ENCODE results near the gene MYO7B. TPM values are rescaled to one million over a fixed set of nuclear protein-coding genes. Genes with fewer than 3 reads are reported as not detected.

Gene MYO7B
- total RNA-seq, 1 experiment from 2014 or later = 28.0 TPM

DNA sequence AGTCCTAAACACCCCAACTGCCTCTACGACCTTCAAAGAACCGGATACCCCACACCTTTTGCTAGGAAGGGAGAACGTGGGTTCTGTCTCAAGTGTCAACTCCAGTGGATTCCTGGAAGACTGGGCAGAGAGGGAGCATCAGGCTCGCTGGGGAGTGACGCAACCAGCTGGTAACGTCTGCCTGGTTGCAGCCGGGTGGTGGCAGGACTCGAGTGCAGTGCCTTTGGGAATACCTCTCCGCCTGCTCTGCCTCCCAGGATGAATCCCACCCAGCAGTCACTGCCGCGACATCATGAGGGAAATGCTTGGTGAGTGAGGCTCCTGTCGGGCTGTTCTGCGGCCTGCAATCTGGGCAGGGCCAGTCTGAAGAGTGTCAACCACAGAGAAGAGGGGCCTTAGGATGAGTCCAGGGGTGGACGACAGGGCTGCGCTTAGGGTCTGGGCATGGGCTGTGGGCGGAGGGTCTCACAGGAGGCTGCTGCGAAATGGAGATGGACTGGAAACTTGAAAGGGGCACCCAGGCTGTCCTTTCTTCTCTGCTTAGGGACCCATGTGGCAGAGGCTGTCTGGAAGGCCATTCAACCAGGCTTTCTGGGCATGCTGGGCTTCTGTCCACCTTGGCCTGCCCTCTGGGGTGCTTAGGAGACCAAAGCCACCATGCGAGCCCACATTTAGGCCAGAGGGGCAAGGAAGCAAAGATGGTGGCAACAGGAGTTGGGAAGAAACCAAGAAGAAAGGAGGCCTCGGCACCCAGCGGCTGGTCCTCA, 123.3 kb downstream of the MYO7B start:
- H3K79me2 ChIP-seq (ENCODE audit: low read length) = no peaks in the 10 kb centered on the region
- no TSS peak for BruUV-seq (replicated peaks)

GRCh38 chr2:127659408-127660290, 124.2 kb downstream of the MYO7B start:
- no peaks in the 10 kb centered on the region for H4K20me1 ChIP-seq (ENCODE audit: low read length)
- H3F3A ChIP-seq (ENCODE audit: low read length, unreplicated experiment) = no peaks in the 10 kb centered on the region
- no peak for DNase-seq
- no peak overlapping the region for H3K9ac ChIP-seq (ENCODE audit: low read length)
- H3K79me2 ChIP-seq (ENCODE audit: low read length) = no peaks in the 10 kb centered on the region
- H3K4me1 ChIP-seq (ENCODE audit: insufficient read depth, low read length) = no peaks in the 10 kb centered on the region
- H3K9me3 ChIP-seq (ENCODE audit: low read length) = no peaks in the 10 kb centered on the region
- ChIA-PET POLR2A (ENCODE audit: unreplicated experiment) (interaction anchor here (0.6 kb wide), 1 partner anchor 62 kb away, joined by 4 read pairs; no protein-coding TSS in a partner anchor), CTCF (no interaction called here)
- no peak for ATAC-seq
- H2AFZ ChIP-seq (ENCODE audit: low read length) = no peak overlapping the region
- TF ChIP-seq, protein P1, sequence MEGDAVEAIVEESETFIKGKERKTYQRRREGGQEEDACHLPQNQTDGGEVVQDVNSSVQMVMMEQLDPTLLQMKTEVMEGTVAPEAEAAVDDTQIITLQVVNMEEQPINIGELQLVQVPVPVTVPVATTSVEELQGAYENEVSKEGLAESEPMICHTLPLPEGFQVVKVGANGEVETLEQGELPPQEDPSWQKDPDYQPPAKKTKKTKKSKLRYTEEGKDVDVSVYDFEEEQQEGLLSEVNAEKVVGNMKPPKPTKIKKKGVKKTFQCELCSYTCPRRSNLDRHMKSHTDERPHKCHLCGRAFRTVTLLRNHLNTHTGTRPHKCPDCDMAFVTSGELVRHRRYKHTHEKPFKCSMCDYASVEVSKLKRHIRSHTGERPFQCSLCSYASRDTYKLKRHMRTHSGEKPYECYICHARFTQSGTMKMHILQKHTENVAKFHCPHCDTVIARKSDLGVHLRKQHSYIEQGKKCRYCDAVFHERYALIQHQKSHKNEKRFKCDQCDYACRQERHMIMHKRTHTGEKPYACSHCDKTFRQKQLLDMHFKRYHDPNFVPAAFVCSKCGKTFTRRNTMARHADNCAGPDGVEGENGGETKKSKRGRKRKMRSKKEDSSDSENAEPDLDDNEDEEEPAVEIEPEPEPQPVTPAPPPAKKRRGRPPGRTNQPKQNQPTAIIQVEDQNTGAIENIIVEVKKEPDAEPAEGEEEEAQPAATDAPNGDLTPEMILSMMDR (conservative IDR thresholded peaks at IDR 0.05; ENCODE audit: low read depth, low read length) = no peak
- TF ChIP-seq EZH2phosphoT487 (IDR thresholded peaks at IDR 0.05; ENCODE audit: borderline replicate concordance, low read length) (no peak), EZH2 (IDR thresholded peaks at IDR 0.05; ENCODE audit: low read length, unreplicated experiment) (no peak)
- no TSS peak for BruUV-seq (replicated peaks)
- H3K36me3 ChIP-seq (ENCODE audit: low read depth, low read length) = no peaks in the 10 kb centered on the region
- H3K27me3 ChIP-seq (ENCODE audit: low read length) = no peaks in the 10 kb centered on the region
- no peak overlapping the region for H3K4me3 ChIP-seq (ENCODE audit: low read length)
- H3K27ac ChIP-seq (ENCODE audit: low read length) = no peak overlapping the region
- H3K9me2 ChIP-seq (replicated peaks; ENCODE audit: low read length) = no peaks in the 10 kb centered on the region
- intact Hi-C loops (cut with micrococcal nuclease) = no loop called here
- H3K4me2 ChIP-seq (ENCODE audit: low read length) = no peak overlapping the region

More for the DNA sequence above, 123.3 kb downstream of the MYO7B start:
- TF ChIP-seq, protein P1 (conservative IDR thresholded peaks at IDR 0.05; ENCODE audit: low read depth, low read length) = no peak
- TF ChIP-seq EZH2 (IDR thresholded peaks at IDR 0.05; ENCODE audit: low read length, unreplicated experiment) (no peak), EZH2phosphoT487 (IDR thresholded peaks at IDR 0.05; ENCODE audit: borderline replicate concordance, low read length) (no peak)
- Histone ChIP-seq H2AFZ (ENCODE audit: low read length) (no peak overlapping the region), H3K4me2 (ENCODE audit: low read length) (no peak overlapping the region), H3K36me3 (ENCODE audit: low read depth, low read length) (no peaks in the 10 kb centered on the region), H3K27me3 (ENCODE audit: low read length) (no peaks in the 10 kb centered on the region), H3K9me2 (replicated peaks; ENCODE audit: low read length) (no peaks in the 10 kb centered on the region), H3K9me3 (ENCODE audit: low read length) (no peaks in the 10 kb centered on the region), H3F3A (ENCODE audit: low read length, unreplicated experiment) (no peaks in the 10 kb centered on the region), H3K27ac (ENCODE audit: low read length) (no peak overlapping the region), H3K4me3 (ENCODE audit: low read length) (no peak overlapping the region), H3K9ac (ENCODE audit: low read length) (no peak overlapping the region), H4K20me1 (ENCODE audit: low read length) (no peaks in the 10 kb centered on the region), H3K4me1 (ENCODE audit: insufficient read depth, low read length) (no peaks in the 10 kb centered on the region)
- intact Hi-C loops (cut with micrococcal nuclease) = no loop called here
- POLR2A ChIA-PET (ENCODE audit: unreplicated experiment) = no interaction called here
- CTCF ChIA-PET = no interaction called here
- no peak for DNase-seq
- no peak for ATAC-seq

GRCh38 chr2:127660291-127660578, 124.8 kb downstream of the MYO7B start:
- Histone ChIP-seq H2AFZ (ENCODE audit: low read length) (no peak overlapping the region), H3K9ac (ENCODE audit: low read length) (no peak overlapping the region), H3K27ac (ENCODE audit: low read length) (no peak overlapping the region), H3K4me2 (ENCODE audit: low read length) (no peak overlapping the region), H3K4me3 (ENCODE audit: low read length) (no peak overlapping the region), H3F3A (ENCODE audit: low read length, unreplicated experiment) (no peaks in the 10 kb centered on the region), H3K27me3 (ENCODE audit: low read length) (no peaks in the 10 kb centered on the region), H3K79me2 (ENCODE audit: low read length) (no peaks in the 10 kb centered on the region), H3K9me2 (replicated peaks; ENCODE audit: low read length) (no peaks in the 10 kb centered on the region), H3K4me1 (ENCODE audit: insufficient read depth, low read length) (no peaks in the 10 kb centered on the region), H3K36me3 (ENCODE audit: low read depth, low read length) (no peaks in the 10 kb centered on the region), H4K20me1 (ENCODE audit: low read length) (no peaks in the 10 kb centered on the region), H3K9me3 (ENCODE audit: low read length) (no peaks in the 10 kb centered on the region)
- BruUV-seq (replicated peaks) = no TSS peak
- no peak for DNase-seq
- ChIA-PET CTCF (no interaction called here), POLR2A (ENCODE audit: unreplicated experiment) (no interaction called here)
- intact Hi-C loops (cut with micrococcal nuclease) = no loop called here
- ATAC-seq = no peak
- TF ChIP-seq, protein P1 (conservative IDR thresholded peaks at IDR 0.05; ENCODE audit: low read depth, low read length) = no peak
- TF ChIP-seq EZH2 (IDR thresholded peaks at IDR 0.05; ENCODE audit: low read length, unreplicated experiment) (no peak), EZH2phosphoT487 (IDR thresholded peaks at IDR 0.05; ENCODE audit: borderline replicate concordance, low read length) (no peak)
